ENCODE measurements around the gene C13orf42. TPM values are rescaled to one million over a fixed set of nuclear protein-coding genes. Genes with fewer than 3 reads are reported as not detected.

Gene C13orf42
- polyA plus RNA-seq (2013, experiment 1 of 2) = not detected
- polyA plus RNA-seq (2013, experiment 2 of 2) = not detected

DNA sequence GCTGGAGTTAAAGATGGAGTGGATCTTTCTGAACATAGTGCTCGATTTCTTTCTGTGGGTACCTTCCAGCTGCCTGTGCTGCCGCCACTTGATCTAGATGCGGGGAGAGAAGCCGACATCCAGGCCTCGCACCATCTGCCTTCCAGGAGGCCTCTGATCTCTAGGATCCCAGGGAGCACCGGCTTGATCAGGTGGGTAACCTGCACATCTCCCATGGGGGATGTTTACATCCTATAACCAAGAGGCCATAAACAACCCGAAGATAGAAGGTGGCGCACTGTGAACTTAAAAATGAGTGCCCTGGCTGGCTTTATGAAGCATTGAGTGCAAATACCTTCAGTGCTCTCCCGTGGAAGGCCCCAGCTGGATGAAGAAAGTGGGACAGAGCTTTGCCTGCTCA lies at the start of gene C13orf42:
C13orf42 (minus strand) TSS at position 101 of the 400 bp plus-strand sequence; CDS start at position 36, 65 bp downstream.
- no peak within 1 kb of the TSS for H3K14ac ChIP-seq (ENCODE audit: low read length in 2 of 2)
- H2BK5ac ChIP-seq (ENCODE audit: low read depth, low read length, poor library complexity, severe bottlenecking) = no peak within 1 kb of the TSS
- no peak within 1 kb of the TSS for H3K18ac ChIP-seq (ENCODE audit: low read depth in 1 of 2, low read length in 2 of 2)
- H3K27me3 ChIP-seq (ENCODE audit: control insufficient read depth in 1 of 2, insufficient read depth in 1 of 2, low read length in 2 of 2) = peaks cover 50 to 72% of the 10 kb centered on the region in 2 experiments
- H4K8ac ChIP-seq (ENCODE audit: low read length) = no peak within 1 kb of the TSS
- H3K79me1 ChIP-seq (replicated peaks; ENCODE audit: low read length, poor library complexity, severe bottlenecking) = no peaks in the 10 kb centered on the region
- no peaks in the 10 kb centered on the region for H3K9me3 ChIP-seq (ENCODE audit: control insufficient read depth, low read length)
- H2BK12ac ChIP-seq (ENCODE audit: low read length in 2 of 2) = no peak within 1 kb of the TSS
- 92% methylated on average over 9 of the region's 9 CpGs for WGBS
- H3K4me3 ChIP-seq (ENCODE audit: insufficient read depth in 1 of 2, low read depth in 1 of 2, low read length in 2 of 2) = no peak within 1 kb of the TSS
- no peak within 1 kb of the TSS for H3K4me2 ChIP-seq (ENCODE audit: low read length, poor library complexity, severe bottlenecking)
- no peak for DNase-seq
- H2AFZ ChIP-seq (ENCODE audit: low read depth, low read length) = no peak within 1 kb of the TSS
- no peak within 1 kb of the TSS for H4K91ac ChIP-seq (ENCODE audit: low read length)
- H3K23ac ChIP-seq (ENCODE audit: low read length in 2 of 2) = no peak within 1 kb of the TSS
- no peak within 1 kb of the TSS for H2AK5ac ChIP-seq (ENCODE audit: low read length, severe bottlenecking)
- no peak within 1 kb of the TSS for H3K4ac ChIP-seq (ENCODE audit: low read depth in 1 of 2, low read length in 2 of 2)
- no peak within 1 kb of the TSS for H3K27ac ChIP-seq (ENCODE audit: low read length, poor library complexity, severe bottlenecking)
- no peak within 1 kb of the TSS for H2BK15ac ChIP-seq (ENCODE audit: low read depth, poor library complexity, severe bottlenecking)
- no peak within 1 kb of the TSS for H3K9ac ChIP-seq (ENCODE audit: low read length)
- no peaks in the 10 kb centered on the region for H3K4me1 ChIP-seq (ENCODE audit: control insufficient read depth, insufficient read depth, low read depth, low read length)
- no peaks in the 10 kb centered on the region for H3K36me3 ChIP-seq (ENCODE audit: control insufficient read depth in 1 of 2, insufficient read depth in 2 of 2, low read depth in 1 of 2, low read length in 2 of 2)
- H2BK120ac ChIP-seq (ENCODE audit: low read depth, low read length) = no peak within 1 kb of the TSS

DNA sequence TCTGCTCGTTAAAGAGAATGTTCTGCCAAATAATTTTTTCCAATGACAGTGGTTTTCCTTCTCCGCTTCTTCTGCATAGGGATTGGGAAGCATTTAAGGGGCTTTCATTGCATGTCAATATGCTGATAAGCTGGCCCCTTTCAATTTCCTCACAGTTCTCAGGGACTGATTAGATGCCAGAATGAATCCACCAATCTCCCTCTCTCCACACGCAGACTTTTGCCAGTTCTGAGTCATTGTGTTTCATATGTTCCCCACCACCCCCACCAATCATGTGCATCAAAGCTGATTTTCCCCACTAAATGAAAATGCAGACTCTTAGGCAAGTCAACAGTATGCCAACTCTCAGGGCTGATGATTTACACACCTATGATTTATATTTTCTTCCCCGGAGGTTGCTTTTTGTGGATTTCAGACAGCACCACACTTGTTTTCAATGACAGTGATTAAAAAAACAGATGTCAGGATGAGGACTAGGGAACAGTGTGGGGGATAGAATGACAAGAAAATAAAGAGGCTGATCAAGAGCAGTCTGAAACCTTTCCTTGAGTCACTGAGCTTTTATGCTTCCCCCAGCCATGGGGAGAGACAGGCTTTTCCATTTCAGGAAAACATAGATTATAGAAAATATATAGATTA lies 47.9 kb upstream of the C13orf42 start:
- Histone ChIP-seq H2AK5ac (ENCODE audit: low read length, severe bottlenecking) (no peak overlapping the region), H3K9ac (ENCODE audit: low read length) (no peak overlapping the region), H3K14ac (ENCODE audit: low read length in 2 of 2) (no peak overlapping the region), H3K27me3 (ENCODE audit: control insufficient read depth in 1 of 2, insufficient read depth in 1 of 2, low read length in 2 of 2) (peaks cover 9 to 18% of the 10 kb centered on the region in 2 experiments), H3K27ac (ENCODE audit: low read length, poor library complexity, severe bottlenecking) (no peak overlapping the region), H3K4ac (ENCODE audit: low read depth in 1 of 2, low read length in 2 of 2) (no peak overlapping the region), H4K91ac (ENCODE audit: low read length) (no peak overlapping the region), H3K9me3 (ENCODE audit: control insufficient read depth, low read length) (no peaks in the 10 kb centered on the region), H3K36me3 (ENCODE audit: control insufficient read depth in 1 of 2, insufficient read depth in 2 of 2, low read depth in 1 of 2, low read length in 2 of 2) (no peaks in the 10 kb centered on the region), H2BK5ac (ENCODE audit: low read depth, low read length, poor library complexity, severe bottlenecking) (no peak overlapping the region), H4K8ac (ENCODE audit: low read length) (no peak overlapping the region), H3K4me2 (ENCODE audit: low read length, poor library complexity, severe bottlenecking) (no peak overlapping the region), H2BK12ac (ENCODE audit: low read length in 2 of 2) (no peak overlapping the region), H3K4me1 (ENCODE audit: control insufficient read depth, insufficient read depth, low read depth, low read length) (peaks cover 1% of the 10 kb centered on the region), H2BK15ac (ENCODE audit: low read depth, poor library complexity, severe bottlenecking) (no peak overlapping the region), H3K79me1 (replicated peaks; ENCODE audit: low read length, poor library complexity, severe bottlenecking) (no peaks in the 10 kb centered on the region), H3K23ac (ENCODE audit: low read length in 2 of 2) (no peak overlapping the region), H3K4me3 (ENCODE audit: insufficient read depth in 1 of 2, low read depth in 1 of 2, low read length in 2 of 2) (peak overlapping the region in 1 of 2 experiments; percentile 53), H2AFZ (ENCODE audit: low read depth, low read length) (no peak overlapping the region), H3K18ac (ENCODE audit: low read depth in 1 of 2, low read length in 2 of 2) (no peak overlapping the region), H2BK120ac (ENCODE audit: low read depth, low read length) (no peak overlapping the region)
- no peak for DNase-seq
- WGBS = 74% methylated on average over 4 of the region's 4 CpGs

DNA sequence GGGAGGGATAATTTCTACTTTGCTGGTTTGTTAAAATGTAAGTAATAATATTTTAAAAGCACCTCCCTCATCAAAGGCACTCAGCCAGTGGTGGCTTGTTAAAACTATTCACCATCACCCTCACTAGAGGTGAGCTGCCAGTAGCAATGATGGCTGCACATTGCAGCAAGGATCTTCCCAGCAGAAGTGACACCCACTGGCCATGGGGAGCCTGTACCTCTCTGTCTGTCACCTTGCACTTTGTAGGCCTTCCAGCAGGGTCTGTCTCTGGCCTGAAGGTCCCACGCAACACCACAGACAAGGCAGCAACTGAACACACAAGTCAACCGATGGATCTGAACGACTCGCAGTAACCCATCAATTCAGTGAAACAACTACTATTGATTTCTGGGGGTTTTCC lies 47.3 kb upstream of the C13orf42 start:
- H4K91ac ChIP-seq (ENCODE audit: low read length) = no peak overlapping the region
- no peak overlapping the region for H3K4me2 ChIP-seq (ENCODE audit: low read length, poor library complexity, severe bottlenecking)
- no peak overlapping the region for H3K23ac ChIP-seq (ENCODE audit: low read length in 2 of 2)
- no peak overlapping the region for H3K9ac ChIP-seq (ENCODE audit: low read length)
- no peaks in the 10 kb centered on the region for H3K36me3 ChIP-seq (ENCODE audit: control insufficient read depth in 1 of 2, insufficient read depth in 2 of 2, low read depth in 1 of 2, low read length in 2 of 2)
- H2BK5ac ChIP-seq (ENCODE audit: low read depth, low read length, poor library complexity, severe bottlenecking) = no peak overlapping the region
- no peak overlapping the region for H2AK5ac ChIP-seq (ENCODE audit: low read length, severe bottlenecking)
- H3K27me3 ChIP-seq (ENCODE audit: control insufficient read depth in 1 of 2, insufficient read depth in 1 of 2, low read length in 2 of 2) = peaks cover 9 to 18% of the 10 kb centered on the region in 2 experiments
- no peak for DNase-seq
- no peaks in the 10 kb centered on the region for H3K4me1 ChIP-seq (ENCODE audit: control insufficient read depth, insufficient read depth, low read depth, low read length)
- no peak overlapping the region for H3K18ac ChIP-seq (ENCODE audit: low read depth in 1 of 2, low read length in 2 of 2)
- no peaks in the 10 kb centered on the region for H3K9me3 ChIP-seq (ENCODE audit: control insufficient read depth, low read length)
- peak overlapping the region in 1 of 2 experiments; percentile 30 for H2BK12ac ChIP-seq (ENCODE audit: low read length in 2 of 2)
- no peak overlapping the region for H3K14ac ChIP-seq (ENCODE audit: low read length in 2 of 2)
- WGBS = 68% methylated on average over 2 of the region's 4 CpGs
- no peak overlapping the region for H3K27ac ChIP-seq (ENCODE audit: low read length, poor library complexity, severe bottlenecking)
- no peak overlapping the region for H4K8ac ChIP-seq (ENCODE audit: low read length)
- H2BK120ac ChIP-seq (ENCODE audit: low read depth, low read length) = no peak overlapping the region
- H3K79me1 ChIP-seq (replicated peaks; ENCODE audit: low read length, poor library complexity, severe bottlenecking) = no peaks in the 10 kb centered on the region
- no peak overlapping the region for H2BK15ac ChIP-seq (ENCODE audit: low read depth, poor library complexity, severe bottlenecking)
- no peak overlapping the region for H3K4me3 ChIP-seq (ENCODE audit: insufficient read depth in 1 of 2, low read depth in 1 of 2, low read length in 2 of 2)
- H2AFZ ChIP-seq (ENCODE audit: low read depth, low read length) = no peak overlapping the region
- H3K4ac ChIP-seq (ENCODE audit: low read depth in 1 of 2, low read length in 2 of 2) = no peak overlapping the region

DNA sequence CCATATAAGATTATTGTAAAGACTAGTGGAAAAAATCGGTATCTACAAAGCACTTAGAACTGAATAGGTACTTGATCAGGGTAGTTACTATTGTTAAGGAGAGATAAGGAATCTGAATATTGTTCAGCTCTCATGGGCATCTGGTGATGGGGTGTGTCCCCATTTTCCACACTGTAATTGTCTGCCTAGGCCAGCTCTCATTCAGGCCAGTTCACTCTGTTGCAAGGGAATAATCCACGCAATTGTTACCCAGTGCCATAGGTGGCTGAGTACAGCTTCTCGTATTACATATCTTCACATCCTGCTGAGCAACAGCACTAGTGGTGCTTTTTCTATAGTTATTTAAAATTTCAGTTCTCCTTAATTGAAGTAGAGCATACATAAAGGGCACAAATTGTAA lies 45.6 kb upstream of the C13orf42 start:
- WGBS = 92% methylated on average over 1 of the region's 3 CpGs
- H3K18ac ChIP-seq (ENCODE audit: low read depth in 1 of 2, low read length in 2 of 2) = no peak overlapping the region

More for the DNA sequence above, 45.6 kb upstream of the C13orf42 start:
- Histone ChIP-seq H3K4me2 (ENCODE audit: low read length, poor library complexity, severe bottlenecking) (no peak overlapping the region), H2AFZ (ENCODE audit: low read depth, low read length) (no peak overlapping the region), H3K9me3 (ENCODE audit: control insufficient read depth, low read length) (no peaks in the 10 kb centered on the region), H3K14ac (ENCODE audit: low read length in 2 of 2) (no peak overlapping the region), H3K4me1 (ENCODE audit: control insufficient read depth, insufficient read depth, low read depth, low read length) (peaks cover 6% of the 10 kb centered on the region), H4K8ac (ENCODE audit: low read length) (no peak overlapping the region), H3K79me1 (replicated peaks; ENCODE audit: low read length, poor library complexity, severe bottlenecking) (no peaks in the 10 kb centered on the region), H3K4me3 (ENCODE audit: insufficient read depth in 1 of 2, low read depth in 1 of 2, low read length in 2 of 2) (no peak overlapping the region), H2BK5ac (ENCODE audit: low read depth, low read length, poor library complexity, severe bottlenecking) (no peak overlapping the region), H3K27ac (ENCODE audit: low read length, poor library complexity, severe bottlenecking) (no peak overlapping the region), H3K36me3 (ENCODE audit: control insufficient read depth in 1 of 2, insufficient read depth in 2 of 2, low read depth in 1 of 2, low read length in 2 of 2) (no peaks in the 10 kb centered on the region), H2AK5ac (ENCODE audit: low read length, severe bottlenecking) (no peak overlapping the region), H3K9ac (ENCODE audit: low read length) (no peak overlapping the region), H4K91ac (ENCODE audit: low read length) (no peak overlapping the region), H2BK12ac (ENCODE audit: low read length in 2 of 2) (no peak overlapping the region), H2BK120ac (ENCODE audit: low read depth, low read length) (no peak overlapping the region), H3K4ac (ENCODE audit: low read depth in 1 of 2, low read length in 2 of 2) (no peak overlapping the region), H3K23ac (ENCODE audit: low read length in 2 of 2) (no peak overlapping the region), H3K27me3 (ENCODE audit: control insufficient read depth in 1 of 2, insufficient read depth in 1 of 2, low read length in 2 of 2) (peaks cover 0 to 19% of the 10 kb centered on the region in 2 experiments), H2BK15ac (ENCODE audit: low read depth, poor library complexity, severe bottlenecking) (no peak overlapping the region)
- DNase-seq = no peak
